Breast epithelium (tissue), 3 donors: Measurements from ENCODE around the gene TP53.

Experiments
- POLR2A ChIP-seq: fragments of 450-650 bp; IDR thresholded peaks from one replicate; pipeline ENCODE4 v1.6.1; 2016; ENCODE audit warnings: antibody characterized with exemption, mild to moderate bottlenecking, moderate library complexity
- TF ChIP-seq, protein P1 (sequence below), 3 donors: fragments of 450-650 bp; IDR thresholded peaks; one replicate each; pipeline ENCODE4 v1.5.1; 2016 to 2017; ENCODE audit warnings: antibody characterized with exemption in 3 of 3, mild to moderate bottlenecking in 3 of 3, moderate library complexity in 3 of 3

- TF ChIP-seq POLR2A, result no peak
- TF ChIP-seq, protein P1, sequence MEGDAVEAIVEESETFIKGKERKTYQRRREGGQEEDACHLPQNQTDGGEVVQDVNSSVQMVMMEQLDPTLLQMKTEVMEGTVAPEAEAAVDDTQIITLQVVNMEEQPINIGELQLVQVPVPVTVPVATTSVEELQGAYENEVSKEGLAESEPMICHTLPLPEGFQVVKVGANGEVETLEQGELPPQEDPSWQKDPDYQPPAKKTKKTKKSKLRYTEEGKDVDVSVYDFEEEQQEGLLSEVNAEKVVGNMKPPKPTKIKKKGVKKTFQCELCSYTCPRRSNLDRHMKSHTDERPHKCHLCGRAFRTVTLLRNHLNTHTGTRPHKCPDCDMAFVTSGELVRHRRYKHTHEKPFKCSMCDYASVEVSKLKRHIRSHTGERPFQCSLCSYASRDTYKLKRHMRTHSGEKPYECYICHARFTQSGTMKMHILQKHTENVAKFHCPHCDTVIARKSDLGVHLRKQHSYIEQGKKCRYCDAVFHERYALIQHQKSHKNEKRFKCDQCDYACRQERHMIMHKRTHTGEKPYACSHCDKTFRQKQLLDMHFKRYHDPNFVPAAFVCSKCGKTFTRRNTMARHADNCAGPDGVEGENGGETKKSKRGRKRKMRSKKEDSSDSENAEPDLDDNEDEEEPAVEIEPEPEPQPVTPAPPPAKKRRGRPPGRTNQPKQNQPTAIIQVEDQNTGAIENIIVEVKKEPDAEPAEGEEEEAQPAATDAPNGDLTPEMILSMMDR (IDR thresholded peaks at IDR 0.05), result no peak
Measured at GRCh38 chr17:7618608-7619007, 68.7 kb downstream of the TP53 start.
